Activated T-helper 1 cell treated with anti-CD3 and anti-CD28 coated beads, Interleukin-2, amount 50 U/mL, for 16 hours (primary cell): ENCODE results near the gene CPSF3.

Source experiments
- DNase-seq, 2 donors: peaks; one replicate each; pipeline ENCODE4 v3.0.0-alpha.2; 2020; ENCODE audit warnings: low read depth in 1 of 2, low spot score in 1 of 2

Gene CPSF3

DNA sequence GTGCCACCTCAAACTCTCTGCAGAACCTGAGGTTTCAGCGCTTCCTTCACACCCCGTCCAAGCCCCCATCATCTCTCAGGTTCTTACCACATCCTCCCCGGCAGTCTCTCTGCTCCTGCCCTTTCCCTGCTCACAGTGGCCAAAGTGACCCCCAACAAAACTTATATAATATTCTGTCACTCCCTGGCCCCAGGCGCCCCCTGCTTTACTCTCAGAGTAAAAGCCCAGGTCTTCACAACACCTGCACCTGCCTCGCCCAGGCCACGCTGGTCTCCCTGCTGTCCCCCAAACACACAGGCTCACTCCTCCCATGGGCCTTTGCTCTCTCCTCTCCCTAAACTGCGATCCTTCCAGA lies 6.5 kb upstream of the CPSF3 start:
- DNase-seq: no peak

DNA sequence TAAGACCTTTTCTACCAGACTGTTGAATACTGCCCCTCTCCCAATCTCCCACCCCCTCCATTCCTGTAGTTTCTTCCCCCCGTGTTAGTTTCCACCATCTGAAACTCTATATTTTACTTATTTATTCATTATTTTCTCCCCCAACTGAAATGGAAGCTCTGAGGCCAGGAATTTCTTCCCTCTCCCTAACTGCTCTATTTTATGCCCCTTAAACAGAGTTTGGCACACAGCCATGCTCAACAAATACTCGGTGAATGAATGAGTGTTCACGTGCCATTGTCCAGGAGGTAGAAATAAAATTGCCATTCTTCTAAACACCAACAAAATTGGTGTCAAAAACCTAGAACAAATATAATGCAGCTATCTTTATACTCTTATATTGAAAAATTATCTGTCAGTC lies 5.7 kb upstream of the CPSF3 start:
- no peak for DNase-seq

DNA sequence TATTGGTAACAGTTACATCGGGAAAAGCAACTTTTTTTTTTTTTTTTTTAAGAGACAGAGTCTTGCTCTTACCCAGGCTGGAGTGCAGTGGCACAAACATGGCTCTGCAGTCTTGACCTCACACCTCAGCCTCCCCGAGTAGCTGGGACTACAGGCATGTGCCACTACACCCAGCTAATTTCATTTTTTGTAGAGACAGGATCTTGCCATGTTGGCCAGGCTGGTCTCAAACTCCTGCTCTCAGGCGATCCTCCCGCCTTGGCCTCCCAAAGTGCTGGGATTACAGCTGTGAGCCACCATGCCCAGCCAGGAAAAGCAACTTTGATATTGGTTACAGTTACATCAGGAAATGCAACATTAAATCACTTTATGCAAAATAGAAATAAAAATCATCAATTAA lies 4.7 kb upstream of the CPSF3 start:
- DNase-seq: no peak

DNA sequence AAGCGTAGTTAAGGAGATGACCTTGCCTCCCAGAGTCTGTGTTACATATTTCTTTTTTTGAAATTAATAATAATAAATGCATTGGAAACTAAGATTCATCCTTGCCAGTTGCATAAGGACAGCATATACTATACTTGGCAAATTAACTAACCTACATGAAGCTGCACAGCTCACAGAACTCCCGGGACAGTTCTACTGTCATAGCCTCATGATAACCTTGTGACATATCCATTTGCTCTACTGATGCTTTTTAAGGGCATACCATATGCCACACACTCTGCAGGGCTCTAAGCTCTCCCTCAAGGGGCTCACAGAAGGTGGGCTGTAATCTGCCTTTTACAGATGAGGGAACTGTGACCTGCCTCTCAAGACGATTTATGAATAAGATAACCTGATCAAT lies 3.9 kb upstream of the CPSF3 start:
- no peak for DNase-seq

DNA sequence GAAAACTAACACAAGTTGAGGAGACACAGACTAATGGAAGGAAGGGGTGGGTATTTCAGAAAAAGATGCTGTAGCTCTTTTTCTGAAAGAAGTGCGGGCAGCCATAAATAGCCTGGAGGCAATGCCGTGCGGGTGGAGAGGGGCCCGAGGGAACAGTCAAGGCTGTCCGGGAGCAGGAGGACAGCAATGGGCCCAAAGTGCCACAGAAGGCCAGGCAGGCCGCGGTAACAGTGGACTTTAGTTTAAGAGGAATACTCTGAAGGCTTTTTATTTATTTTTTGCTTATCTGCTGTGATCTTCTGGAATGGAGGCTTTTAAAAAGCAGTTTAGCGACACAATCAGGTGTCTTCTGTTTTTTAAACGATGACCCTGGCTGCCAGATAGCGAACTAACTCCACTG lies 3.0 kb upstream of the CPSF3 start:
- no peak for DNase-seq

DNA sequence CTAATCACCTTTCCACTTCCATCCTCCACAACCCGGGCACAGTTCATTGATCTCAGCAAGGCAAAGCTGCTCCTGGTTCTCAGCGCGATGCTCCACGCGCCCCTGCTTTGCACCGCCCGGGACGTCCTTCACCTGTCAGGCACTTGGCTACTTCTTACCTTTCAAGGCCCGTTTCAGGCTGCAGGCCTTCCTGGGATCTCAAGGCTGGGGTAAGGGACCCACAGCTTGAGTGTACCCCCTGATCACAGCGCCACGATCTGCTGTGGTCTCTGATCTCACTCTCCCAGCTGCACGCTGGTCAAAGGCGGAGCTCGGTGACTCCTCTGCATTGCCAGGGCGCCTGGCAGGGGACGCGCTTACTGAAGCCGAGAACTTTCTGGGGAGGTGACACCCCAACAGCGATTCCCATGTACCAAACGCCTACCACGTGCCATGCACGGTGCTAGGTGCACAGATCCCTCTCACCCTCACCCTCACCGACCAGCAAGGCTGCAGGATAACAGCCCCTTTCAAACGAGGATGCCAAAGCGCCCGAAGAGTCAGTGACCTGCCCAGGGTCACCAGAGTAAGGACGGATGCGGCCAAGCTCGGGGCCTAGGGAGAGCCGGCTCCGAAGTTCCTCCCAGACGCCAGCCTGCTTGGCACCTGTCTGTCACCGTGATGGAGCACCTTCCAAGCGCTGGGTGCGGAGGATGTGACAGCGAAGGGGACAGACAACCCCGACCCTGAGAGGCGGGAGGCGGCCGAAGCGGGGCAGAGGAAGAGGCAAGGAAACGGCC lies 944 bp upstream of the CPSF3 start:
- peak in 1 of 2 donors; percentile 15 for DNase-seq

DNA sequence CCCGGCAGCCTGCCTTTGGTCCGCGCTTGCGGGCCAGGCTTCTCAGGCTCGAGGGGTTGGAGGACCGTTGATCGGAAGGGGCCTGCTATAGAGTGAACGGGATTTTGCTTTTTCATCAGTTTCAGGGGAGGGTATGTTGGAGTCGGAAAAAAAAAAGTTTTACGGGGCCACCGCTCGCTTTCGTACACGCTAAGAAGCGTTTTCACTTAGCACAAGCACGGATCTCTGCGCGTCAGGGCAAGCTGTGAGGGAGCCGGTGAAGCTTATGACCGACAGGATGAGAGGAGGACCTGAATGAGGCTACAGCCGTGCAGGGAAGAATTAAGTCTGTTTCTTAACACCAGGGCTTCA lies 443 bp downstream of the CPSF3 start:
- no peak for DNase-seq

DNA sequence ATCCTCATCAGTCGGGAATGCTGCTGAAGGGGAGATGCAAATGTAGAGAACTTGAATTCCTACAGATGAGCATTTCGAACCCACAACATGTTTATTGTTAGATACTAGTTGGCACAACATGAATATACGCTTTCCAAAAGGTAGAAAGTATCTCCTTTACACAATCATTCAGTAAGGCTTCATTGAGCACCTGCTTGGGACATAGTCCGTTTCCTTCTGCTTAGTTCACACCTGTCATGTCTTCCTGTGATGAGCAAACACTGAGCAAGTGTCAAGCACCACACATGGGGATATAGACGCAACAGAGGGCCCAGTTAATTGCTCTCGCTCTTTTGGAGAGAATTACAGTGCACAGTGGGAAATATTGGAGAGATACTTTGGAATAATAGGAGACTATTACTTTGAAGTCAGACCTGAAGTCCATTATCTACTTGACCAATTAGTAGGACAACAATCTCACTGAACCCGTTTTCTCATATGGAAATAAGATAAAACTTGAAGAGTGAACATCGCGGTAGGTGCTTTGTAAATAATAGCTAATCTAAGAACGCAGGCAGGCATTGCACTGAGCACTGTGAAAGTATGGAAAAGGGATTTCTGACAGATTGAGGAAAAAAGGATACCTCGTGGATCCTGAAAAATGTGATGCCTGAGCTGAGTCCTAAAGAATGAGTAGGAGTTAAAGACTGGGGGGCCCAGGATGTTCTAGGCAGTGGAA lies 1.2 kb downstream of the CPSF3 start:
- no peak for DNase-seq

DNA sequence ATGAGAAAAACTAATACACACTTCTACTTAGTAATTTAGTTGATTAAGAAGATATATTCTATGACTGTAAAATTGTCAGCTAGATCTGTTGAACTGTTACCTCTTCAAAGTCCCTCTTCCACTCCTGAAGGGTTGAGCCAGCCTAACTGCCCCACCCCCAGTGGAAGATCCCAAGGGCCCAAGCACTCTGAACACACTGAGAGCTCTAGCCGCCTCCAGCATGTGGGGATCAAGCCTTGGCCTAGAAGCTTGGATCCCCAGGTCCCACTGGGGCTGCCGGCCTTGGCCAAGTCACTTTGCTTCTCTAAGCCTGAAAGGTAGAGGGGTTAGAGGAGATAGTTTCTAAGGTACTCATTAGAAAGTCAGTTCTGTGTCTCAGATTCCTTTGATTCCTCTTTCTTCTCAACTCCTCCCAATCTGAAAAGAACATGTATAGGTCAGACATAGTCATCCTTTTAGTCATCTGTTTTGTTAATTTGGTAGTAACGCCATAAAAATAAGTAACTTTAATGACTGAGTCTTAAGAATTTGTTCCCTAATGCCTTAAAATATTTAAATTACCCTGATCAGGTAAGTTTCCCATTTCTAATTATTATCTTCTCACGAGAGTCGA lies 5.6 kb downstream of the CPSF3 start:
- no peak for DNase-seq

DNA sequence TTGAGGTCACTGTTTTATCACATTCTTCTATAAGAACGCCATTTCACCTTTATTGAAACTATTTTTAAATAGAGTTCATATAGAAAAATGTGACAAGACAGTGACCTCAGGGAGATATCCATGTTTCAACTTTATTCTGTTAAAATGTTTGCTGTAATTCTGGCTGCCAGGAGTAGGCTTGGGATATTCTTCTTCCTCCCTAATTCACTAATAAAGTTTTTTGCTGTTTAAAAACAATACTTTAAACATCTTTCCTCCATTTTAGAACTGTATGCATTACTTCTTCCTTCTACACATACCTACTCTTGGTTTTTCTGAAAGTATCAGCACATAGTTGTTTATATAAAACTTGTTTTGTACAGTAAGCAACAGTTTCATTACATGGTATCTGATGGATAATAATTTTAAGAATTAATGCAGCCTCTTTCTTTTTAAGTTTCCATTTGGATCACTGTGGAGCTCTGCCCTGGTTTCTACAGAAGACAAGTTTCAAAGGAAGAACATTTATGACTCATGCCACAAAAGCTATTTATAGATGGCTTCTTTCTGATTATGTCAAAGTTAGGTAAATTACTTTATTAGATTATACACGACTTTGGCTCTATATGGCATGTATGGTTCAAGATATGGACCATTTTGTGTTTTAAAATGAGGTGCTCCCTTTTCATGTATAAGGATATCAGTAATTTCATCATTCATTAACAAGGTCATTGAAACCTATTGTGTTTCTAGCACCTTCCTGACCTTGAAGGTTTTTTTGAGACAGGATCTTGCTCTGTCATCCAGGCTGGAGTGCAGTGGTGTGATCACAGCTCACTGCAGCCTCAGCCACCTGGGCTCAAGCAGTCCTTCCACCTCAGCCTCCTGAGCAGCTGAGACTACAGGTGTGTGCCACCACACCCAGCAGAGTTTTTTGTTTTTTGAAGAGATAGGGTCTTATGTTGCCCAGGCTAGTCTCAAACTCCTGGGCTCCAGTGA lies 7.2 kb downstream of the CPSF3 start:
- DNase-seq: no peak

DNA sequence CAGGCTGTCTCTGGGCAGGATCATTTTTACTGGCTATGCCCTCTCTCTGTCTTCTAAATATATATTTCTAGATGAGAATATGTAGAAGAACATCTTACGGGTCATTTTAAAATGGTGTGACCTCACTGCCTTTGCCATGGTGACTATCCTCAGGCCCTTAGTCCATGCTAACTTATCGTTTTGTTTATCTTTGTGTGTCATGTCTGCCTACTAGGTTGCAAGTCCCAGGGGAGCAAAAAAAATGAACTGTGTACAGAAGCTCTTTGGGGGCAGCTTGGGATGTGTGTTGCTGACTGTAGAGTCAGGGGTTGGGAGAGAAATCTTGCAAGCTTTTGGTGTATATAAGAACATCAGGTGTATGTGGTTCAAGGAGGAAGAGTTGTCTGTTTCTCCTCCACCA lies 11.0 kb downstream of the CPSF3 start:
- DNase-seq: no peak

DNA sequence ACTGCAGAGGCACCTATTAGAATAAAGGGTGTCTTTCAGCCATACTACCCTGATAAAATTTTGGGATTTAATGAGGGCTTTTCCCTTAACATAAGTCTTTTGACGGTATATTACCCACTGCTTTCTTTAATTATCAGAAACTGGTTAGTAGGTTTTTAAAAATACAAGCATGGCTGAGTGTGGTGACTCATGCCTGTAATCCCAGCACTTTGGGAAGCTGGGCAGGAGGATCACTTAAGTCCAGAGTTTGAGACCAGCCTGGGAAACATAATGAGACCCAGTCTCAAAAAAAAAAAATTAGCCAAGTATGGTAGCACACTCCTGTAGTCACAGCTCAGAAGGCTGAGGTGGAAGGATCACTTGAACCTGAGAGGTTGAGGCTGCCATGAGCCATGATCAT lies 16.1 kb downstream of the CPSF3 start:
- no peak for DNase-seq

DNA sequence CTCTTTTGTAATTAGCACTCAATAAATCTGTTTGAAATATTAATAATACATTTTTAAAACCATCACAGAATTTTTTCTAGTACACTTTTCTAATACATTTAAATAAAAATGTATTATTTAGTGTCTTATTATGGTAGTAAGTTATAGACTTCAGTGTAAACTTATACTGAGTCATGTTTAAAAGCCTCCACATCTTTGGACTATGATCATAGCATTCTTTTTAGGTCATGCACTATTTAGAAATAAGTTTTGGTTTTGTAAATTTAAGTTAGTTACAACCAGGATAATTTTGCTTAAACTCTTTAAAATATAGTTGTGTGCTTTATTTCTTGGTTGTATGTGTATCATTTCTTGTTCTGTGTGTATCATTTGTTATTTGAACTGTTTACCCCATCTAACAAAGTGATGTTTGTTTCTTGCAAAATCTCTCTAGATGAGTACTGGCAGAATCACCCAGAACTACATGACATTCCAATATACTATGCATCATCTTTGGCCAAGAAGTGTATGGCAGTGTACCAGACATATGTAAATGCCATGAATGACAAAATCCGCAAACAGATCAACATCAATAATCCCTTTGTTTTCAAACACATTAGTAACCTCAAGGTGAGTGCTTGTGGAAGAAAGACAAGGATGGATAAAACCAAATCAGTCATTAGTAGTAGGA lies 16.7 kb downstream of the CPSF3 start:
- DNase-seq: no peak

DNA sequence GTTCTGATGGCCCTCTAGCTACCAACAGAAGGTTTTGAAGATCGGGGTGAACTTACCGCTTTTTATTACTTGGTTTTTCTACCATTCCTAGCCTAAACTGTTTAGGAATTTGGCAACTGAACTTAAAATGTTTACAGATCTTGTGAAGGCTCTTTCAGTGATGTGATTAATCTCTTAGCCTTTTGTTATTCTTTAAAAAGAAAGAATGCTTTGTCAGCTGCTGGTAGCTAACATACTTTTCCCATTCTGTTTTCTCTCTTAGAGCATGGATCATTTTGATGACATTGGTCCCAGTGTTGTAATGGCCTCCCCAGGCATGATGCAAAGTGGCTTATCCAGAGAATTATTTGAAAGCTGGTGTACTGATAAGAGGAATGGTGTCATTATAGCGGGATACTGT lies 18.1 kb downstream of the CPSF3 start:
- no peak for DNase-seq

DNA sequence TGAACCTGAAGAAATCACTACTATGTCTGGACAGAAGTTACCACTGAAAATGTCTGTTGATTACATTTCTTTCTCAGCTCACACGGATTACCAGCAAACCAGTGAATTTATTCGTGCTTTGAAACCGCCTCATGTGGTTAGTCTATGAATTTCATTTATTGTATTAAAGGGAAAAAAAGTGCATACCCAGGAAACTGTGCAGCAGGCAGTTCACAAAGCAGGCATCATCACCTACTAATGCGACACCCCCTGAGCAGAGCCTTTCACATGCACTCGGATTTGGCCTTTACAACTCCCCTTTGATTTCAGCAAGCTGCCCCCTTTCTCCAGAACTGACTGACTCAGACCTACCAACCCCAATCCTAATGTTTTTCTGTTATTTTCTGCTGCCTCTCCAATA lies 20.1 kb downstream of the CPSF3 start:
- DNase-seq: no peak

DNA sequence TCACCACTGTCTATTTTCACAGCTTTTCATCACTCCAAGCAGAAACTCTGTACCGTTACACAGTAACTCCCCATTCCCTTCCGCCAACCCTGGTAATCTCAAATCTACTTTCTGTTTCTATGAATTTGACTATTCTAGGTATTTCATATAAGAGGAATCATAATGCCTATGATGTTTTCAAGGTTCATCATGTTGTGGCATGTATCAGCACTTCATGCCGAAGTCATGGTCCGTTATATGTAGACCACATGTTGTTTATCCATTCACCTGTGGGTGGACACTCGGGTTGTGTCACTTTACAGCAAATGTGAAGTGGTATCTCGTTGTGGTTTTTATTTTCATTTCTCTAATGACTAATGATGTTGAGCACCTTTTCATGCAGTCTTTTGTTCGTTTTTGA lies 21.6 kb downstream of the CPSF3 start:
- no peak for DNase-seq

DNA sequence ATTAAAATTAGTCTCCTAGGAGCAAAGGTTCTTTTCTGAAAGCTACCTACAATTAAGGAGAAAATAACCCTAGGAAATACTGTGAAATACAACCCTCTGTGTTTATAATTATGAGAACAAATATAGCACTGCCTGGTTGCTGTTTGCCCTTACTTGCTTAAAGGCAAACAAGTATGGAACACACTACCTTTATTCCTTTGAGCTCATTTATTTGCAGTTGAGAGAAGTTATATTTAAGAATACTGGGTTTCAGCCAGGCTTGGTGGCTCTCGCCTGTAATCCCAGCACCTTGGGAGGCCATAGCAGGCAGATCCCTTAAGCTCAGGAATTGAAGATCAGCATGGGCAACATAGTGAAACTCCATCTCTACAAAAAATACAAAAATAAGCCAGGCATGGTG lies 27.8 kb downstream of the CPSF3 start:
- DNase-seq: no peak

DNA sequence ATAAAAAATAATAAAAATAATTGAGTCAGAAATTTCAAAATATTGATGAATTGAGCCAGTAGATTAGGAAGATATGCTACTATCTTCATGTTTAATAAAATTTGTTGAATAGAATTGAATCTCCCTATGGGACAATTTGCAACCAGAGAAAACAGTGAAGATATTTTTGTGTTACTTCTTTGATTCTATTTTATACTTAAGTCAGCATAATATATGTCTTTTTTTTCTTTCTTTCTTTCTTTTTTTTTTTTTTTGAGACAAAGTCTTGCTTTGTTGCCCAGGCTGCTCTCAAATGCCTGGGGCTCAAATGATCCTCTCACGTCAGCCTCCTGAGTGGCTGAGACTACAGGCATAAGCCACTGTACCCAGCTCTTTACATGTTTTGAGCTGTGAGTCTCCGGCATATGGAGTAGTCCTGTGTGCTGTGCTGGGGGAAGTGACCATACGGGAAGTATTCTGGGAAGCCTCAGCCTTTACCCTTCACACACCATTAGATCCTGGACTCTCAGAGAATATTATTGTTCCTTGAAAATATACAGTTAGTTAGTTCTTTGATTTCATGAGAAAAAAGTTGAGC lies 37.1 kb downstream of the CPSF3 start:
- no peak for DNase-seq

DNA sequence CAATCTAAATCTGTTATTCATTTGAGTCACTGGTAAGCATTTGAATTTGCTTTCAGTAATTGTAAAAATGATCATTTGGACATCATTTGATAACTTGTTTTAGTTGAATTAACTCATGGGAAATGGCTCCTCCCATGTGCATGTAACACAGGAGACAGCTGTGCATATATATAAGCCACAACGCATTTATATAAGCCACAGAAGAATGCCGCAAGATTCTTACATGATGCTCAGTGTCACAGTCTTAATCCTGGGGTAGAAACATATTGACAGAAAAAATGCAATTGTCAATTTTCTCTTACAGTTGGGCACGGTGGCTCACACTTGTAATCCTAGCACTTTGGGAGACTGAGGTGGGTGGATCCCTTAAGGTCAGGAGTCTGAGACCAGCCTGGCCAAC lies 37.6 kb downstream of the CPSF3 start:
- DNase-seq: no peak

DNA sequence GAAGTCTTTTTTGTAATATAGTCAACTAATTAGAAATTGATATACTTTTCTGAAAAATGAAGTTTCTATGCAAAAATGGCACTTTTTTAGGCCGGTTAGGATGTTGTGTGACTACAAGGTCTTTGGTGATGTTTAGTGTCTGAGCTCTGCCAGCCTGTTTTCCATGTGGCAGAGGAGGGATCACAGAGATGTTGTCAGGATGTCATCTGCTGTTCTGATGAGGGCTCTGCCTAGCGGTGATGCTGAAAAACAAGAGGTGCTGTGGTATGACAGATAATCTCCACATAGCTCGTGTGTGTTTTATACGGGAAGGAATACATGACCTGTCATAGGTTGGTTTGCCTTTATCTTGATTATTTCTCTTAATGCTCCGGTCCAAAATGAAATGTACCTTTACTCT lies 38.9 kb downstream of the CPSF3 start:
- no peak for DNase-seq
